SK-N-MC (cell line): ENCODE data around the gene DNAJC5G.

Experiments
- DNase-seq: peaks from one replicate; pipeline ENCODE4 v3.0.0-alpha.2; 2011; ENCODE audit warnings: low read depth, low spot score
- H3K27ac ChIP-seq: fragments of 200-600 bp; sonication (generic); 2 replicates; pipeline ENCODE4 v1.5.1; 2016; ENCODE audit warnings: mixed run types
- H3K36me3 ChIP-seq: fragments of 200-600 bp; sonication (generic); 2 replicates; pipeline ENCODE4 v1.6.1; 2017; ENCODE audit warnings: antibody characterized with exemption, low read length, mixed read lengths; ENCODE audit not compliant: insufficient read depth
- H3K4me3 ChIP-seq: fragments of 200-600 bp; sonication (generic); 2 replicates; pipeline ENCODE4 v1.5.1; 2016
- H3K9ac ChIP-seq: fragments of 200-600 bp; sonication (generic); 2 replicates; pipeline ENCODE4 v1.8.0; 2017; ENCODE audit warnings: mixed run types, mixed read lengths; ENCODE audit not compliant: insufficient read length
- H3K9me3 ChIP-seq: fragments of 200-600 bp; sonication (generic); 2 replicates; pipeline ENCODE4 v1.6.1; 2017; ENCODE audit warnings: low read depth, mild to moderate bottlenecking, antibody characterized with exemption, low read length, moderate library complexity, mixed read lengths
- EZH2 ChIP-seq: fragments of 200-600 bp; sonication (generic); IDR thresholded peaks from one replicate; pipeline ENCODE4 v1.6.1; 2017; ENCODE audit warnings: antibody characterized with exemption
- FOXP2 ChIP-seq: optimal IDR thresholded peaks from 2 replicates; pipeline ENCODE3; 2011; ENCODE audit warnings: mild to moderate bottlenecking, moderate library complexity; ENCODE audit not compliant: insufficient read depth; ENCODE audit errors: extremely low read length, control extremely low read depth
- POLR2AphosphoS5 ChIP-seq: IDR thresholded peaks from 2 replicates; pipeline ENCODE4 v1.6.1; 2012; ENCODE audit warnings: mild to moderate bottlenecking, low read depth, low read length, borderline replicate concordance

The DNAJC5G gene

GRCh38 chr2:27249159-27249890 is 25.9 kb upstream of the DNAJC5G start:
- Histone ChIP-seq H3K4me3 (no peak overlapping the region), H3K36me3 (peaks cover 7% of the 10 kb centered on the region; the same call in 1 of the 2 replicates), H3K9me3 (no peaks in the 10 kb centered on the region), H3K9ac (no peak overlapping the region), H3K27ac (no peak overlapping the region)
- no peak for TF ChIP-seq EZH2
- TF ChIP-seq POLR2AphosphoS5: no peak
- no peak for TF ChIP-seq FOXP2
- no peak for DNase-seq

- no peak overlapping the region for H3K4me3 ChIP-seq
- H3K27ac ChIP-seq: no peak overlapping the region
- no peak for DNase-seq
- TF ChIP-seq POLR2AphosphoS5 (no peak), EZH2 (no peak), FOXP2 (no peak)
- peaks cover 1% of the 10 kb centered on the region; the same call in 1 of the 2 replicates for H3K36me3 ChIP-seq
- H3K9me3 ChIP-seq: no peaks in the 10 kb centered on the region
- no peak overlapping the region for H3K9ac ChIP-seq
Measured at GRCh38 chr2:27249891-27250651, 25.2 kb upstream of the DNAJC5G start.

- no peak for TF ChIP-seq EZH2
- no peak for TF ChIP-seq POLR2AphosphoS5
- TF ChIP-seq FOXP2: no peak
- Histone ChIP-seq H3K9ac (no peak overlapping the region), H3K27ac (no peak overlapping the region), H3K36me3 (no peaks in the 10 kb centered on the region), H3K9me3 (no peaks in the 10 kb centered on the region), H3K4me3 (no peak overlapping the region)
- no peak for DNase-seq
Measured at GRCh38 chr2:27250652-27251379, 24.4 kb upstream of the DNAJC5G start.

GRCh38 chr2:27251766-27252165 is 23.5 kb upstream of the DNAJC5G start:
- Histone ChIP-seq H3K36me3 (no peaks in the 10 kb centered on the region), H3K9me3 (no peaks in the 10 kb centered on the region), H3K4me3 (no peak overlapping the region), H3K9ac (no peak overlapping the region), H3K27ac (no peak overlapping the region)
- no peak for DNase-seq
- TF ChIP-seq POLR2AphosphoS5 (no peak), FOXP2 (no peak), EZH2 (no peak)

- no peak for DNase-seq
- H3K9me3 ChIP-seq: no peaks in the 10 kb centered on the region
- no peak overlapping the region for H3K4me3 ChIP-seq
- no peak overlapping the region for H3K9ac ChIP-seq
- H3K36me3 ChIP-seq: no peaks in the 10 kb centered on the region; the same call in 1 of the 2 replicates
- H3K27ac ChIP-seq: no peak overlapping the region
- TF ChIP-seq EZH2 (no peak), POLR2AphosphoS5 (no peak), FOXP2 (no peak)
Measured at GRCh38 chr2:27255187-27255586, 20.0 kb upstream of the DNAJC5G start.

GRCh38 chr2:27255660-27256059 is 19.6 kb upstream of the DNAJC5G start:
- no peak overlapping the region for H3K4me3 ChIP-seq
- H3K27ac ChIP-seq: no peak overlapping the region
- no peaks in the 10 kb centered on the region; the same call in 1 of the 2 replicates for H3K36me3 ChIP-seq
- TF ChIP-seq FOXP2: no peak
- no peak for TF ChIP-seq POLR2AphosphoS5
- H3K9me3 ChIP-seq: no peaks in the 10 kb centered on the region
- no peak overlapping the region for H3K9ac ChIP-seq
- DNase-seq: no peak

GRCh38 chr2:27256855-27257454 is 18.3 kb upstream of the DNAJC5G start:
- TF ChIP-seq FOXP2 (no peak), POLR2AphosphoS5 (no peak), EZH2 (no peak)
- DNase-seq: no peak
- Histone ChIP-seq H3K9ac (no peak overlapping the region), H3K36me3 (no peaks in the 10 kb centered on the region; the same call in 1 of the 2 replicates), H3K27ac (no peak overlapping the region), H3K9me3 (no peaks in the 10 kb centered on the region), H3K4me3 (no peak overlapping the region)

- DNase-seq: no peak
- H3K9ac ChIP-seq: no peak overlapping the region
- no peak overlapping the region for H3K27ac ChIP-seq
- no peaks in the 10 kb centered on the region for H3K9me3 ChIP-seq
- TF ChIP-seq FOXP2: no peak
- TF ChIP-seq EZH2: no peak
- TF ChIP-seq POLR2AphosphoS5: no peak
- no peak overlapping the region for H3K4me3 ChIP-seq
- H3K36me3 ChIP-seq: no peaks in the 10 kb centered on the region; the same call in 1 of the 2 replicates
Measured at GRCh38 chr2:27258051-27258450, 17.2 kb upstream of the DNAJC5G start.
